Loucy (cell line): Measurements from ENCODE around the gene IRGC.

ENCODE experiments used
- EZH2phosphoT487 ChIP-seq: fragments of 200-600 bp; IDR thresholded peaks from 2 replicates; pipeline ENCODE4 v1.6.1; 2018; ENCODE audit warnings: antibody characterized with exemption, mild to moderate bottlenecking, moderate library complexity, borderline replicate concordance
- TF ChIP-seq, protein P1 (sequence below): fragments of 200-600 bp; sonication (generic); conservative IDR thresholded peaks from 2 replicates; pipeline ENCODE4 v1.5.1; 2014; ENCODE audit warnings: mild to moderate bottlenecking, antibody characterized with exemption, low read length

DNA sequence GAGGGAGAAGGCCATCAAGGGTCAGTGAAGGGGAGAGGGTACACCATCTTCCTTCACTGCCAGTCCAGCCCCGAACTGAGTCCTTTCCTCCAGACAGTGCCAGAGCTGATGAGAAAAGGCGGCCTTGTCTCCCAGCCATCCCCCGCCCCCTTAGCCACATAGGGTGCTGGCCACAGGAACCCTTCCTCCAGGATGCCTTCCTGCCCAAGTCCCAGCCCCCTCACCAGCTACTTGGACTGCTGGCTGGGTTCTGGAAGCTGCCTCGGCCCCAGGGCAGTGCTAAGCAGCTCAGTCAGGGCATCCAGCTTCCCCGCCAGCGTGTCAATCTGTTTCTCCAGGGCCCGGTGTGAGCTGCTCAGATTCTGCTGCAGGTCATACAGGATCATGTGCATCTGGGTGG is 51.4 kb downstream of the IRGC start:
- TF ChIP-seq, protein P1, sequence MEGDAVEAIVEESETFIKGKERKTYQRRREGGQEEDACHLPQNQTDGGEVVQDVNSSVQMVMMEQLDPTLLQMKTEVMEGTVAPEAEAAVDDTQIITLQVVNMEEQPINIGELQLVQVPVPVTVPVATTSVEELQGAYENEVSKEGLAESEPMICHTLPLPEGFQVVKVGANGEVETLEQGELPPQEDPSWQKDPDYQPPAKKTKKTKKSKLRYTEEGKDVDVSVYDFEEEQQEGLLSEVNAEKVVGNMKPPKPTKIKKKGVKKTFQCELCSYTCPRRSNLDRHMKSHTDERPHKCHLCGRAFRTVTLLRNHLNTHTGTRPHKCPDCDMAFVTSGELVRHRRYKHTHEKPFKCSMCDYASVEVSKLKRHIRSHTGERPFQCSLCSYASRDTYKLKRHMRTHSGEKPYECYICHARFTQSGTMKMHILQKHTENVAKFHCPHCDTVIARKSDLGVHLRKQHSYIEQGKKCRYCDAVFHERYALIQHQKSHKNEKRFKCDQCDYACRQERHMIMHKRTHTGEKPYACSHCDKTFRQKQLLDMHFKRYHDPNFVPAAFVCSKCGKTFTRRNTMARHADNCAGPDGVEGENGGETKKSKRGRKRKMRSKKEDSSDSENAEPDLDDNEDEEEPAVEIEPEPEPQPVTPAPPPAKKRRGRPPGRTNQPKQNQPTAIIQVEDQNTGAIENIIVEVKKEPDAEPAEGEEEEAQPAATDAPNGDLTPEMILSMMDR, result no peak
- TF ChIP-seq EZH2phosphoT487, result no peak
